Neural progenitor cell (in vitro differentiated cells): ENCODE data around the gene NKAIN1. TPM values are rescaled to one million over a fixed set of nuclear protein-coding genes. Genes with fewer than 3 reads are reported as not detected.

Source experiments
- DNase-seq: peaks from one replicate; pipeline ENCODE4 v3.0.0-alpha.2; 2016; ENCODE audit warnings: low spot score
- H2AFZ ChIP-seq: fragments of 200-600 bp; sonication (generic); replicated peaks from 2 replicates; pipeline ENCODE4 v1.6.1; 2016; ENCODE audit warnings: antibody characterized with exemption
- H3F3A ChIP-seq: fragments of 200-600 bp; sonication (generic); 2 replicates; pipeline ENCODE4 v1.6.1; 2016; ENCODE audit warnings: antibody characterized with exemption, low read depth
- H3K27ac ChIP-seq: fragments of 200-600 bp; sonication (generic); 2 replicates; pipeline ENCODE4 v1.5.1; 2016; ENCODE audit warnings: mild to moderate bottlenecking
- H3K27me3 ChIP-seq: fragments of 200-600 bp; sonication (generic); 2 replicates; pipeline ENCODE4 v1.6.1; 2016; ENCODE audit warnings: mild to moderate bottlenecking, moderate library complexity
- H3K36me3 ChIP-seq: fragments of 200-600 bp; sonication (generic); 2 replicates; pipeline ENCODE4 v1.5.1; 2016
- H3K4me1 ChIP-seq: fragments of 200-600 bp; sonication (generic); 2 replicates; pipeline ENCODE4 v1.6.1; 2016; ENCODE audit warnings: mixed run types
- H3K4me2 ChIP-seq: fragments of 200-600 bp; sonication (generic); 2 replicates; pipeline ENCODE4 v1.6.1; 2016
- H3K4me3 ChIP-seq: fragments of 200-600 bp; sonication (generic); 2 replicates; pipeline ENCODE4 v1.5.1; 2016
- H3K79me2 ChIP-seq: fragments of 200-600 bp; sonication (generic); 2 replicates; pipeline ENCODE4 v1.6.1; 2016; ENCODE audit warnings: low read depth
- H3K9ac ChIP-seq: fragments of 200-600 bp; sonication (generic); 2 replicates; pipeline ENCODE4 v1.6.1; 2016
- H3K9me3 ChIP-seq: fragments of 200-600 bp; sonication (generic); 2 replicates; pipeline ENCODE4 v1.5.1; 2016; ENCODE audit warnings: low read depth
- H4K20me1 ChIP-seq: fragments of 200-600 bp; sonication (generic); 2 replicates; pipeline ENCODE4 v1.6.1; 2016; ENCODE audit warnings: low read depth
- H3K27ac Mint-ChIP-seq: 3 replicates; pipeline ENCODE4 v1.8.0; 2021; ENCODE audit warnings: mixed read lengths
- H3K27me3 Mint-ChIP-seq: 2 replicates; pipeline ENCODE4 v1.8.0; 2022; ENCODE audit warnings: low read depth, mild to moderate bottlenecking, inconsistent platforms, moderate library complexity, mixed read lengths; ENCODE audit not compliant: insufficient read depth
- H3K36me3 Mint-ChIP-seq: 3 replicates; pipeline ENCODE4 v1.8.0; 2021; ENCODE audit warnings: mixed read lengths
- H3K4me1 Mint-ChIP-seq: 3 replicates; pipeline ENCODE4 v1.8.0; 2021; ENCODE audit warnings: mixed read lengths
- H3K4me3 Mint-ChIP-seq: 3 replicates; pipeline ENCODE4 v1.8.0; 2021; ENCODE audit warnings: mild to moderate bottlenecking, moderate library complexity, mixed read lengths
- H3K9me3 Mint-ChIP-seq: 3 replicates; pipeline ENCODE4 v1.8.0; 2020; ENCODE audit warnings: mixed read lengths
- CTCF ChIP-seq: fragments of 200-600 bp; sonication (generic); IDR thresholded peaks from 2 replicates; pipeline ENCODE4 v1.5.1; 2017; ENCODE audit warnings: antibody characterized with exemption, mild to moderate bottlenecking
- EZH2 ChIP-seq: fragments of 200-600 bp; sonication (generic); IDR thresholded peaks from 2 replicates; pipeline ENCODE4 v1.6.1; 2017; ENCODE audit warnings: antibody characterized with exemption, mild to moderate bottlenecking, moderate library complexity
- EZH2phosphoT487 ChIP-seq: fragments of 200-600 bp; sonication (generic); IDR thresholded peaks from 2 replicates; pipeline ENCODE4 v1.6.1; 2017; ENCODE audit warnings: antibody characterized with exemption
- total RNA-seq: library from RNA; depleted of rRNA; stranded (reverse); fragments of >200 nt; gene quantifications from 2 replicates; pipeline ENCODE4 v1.2.3, GENCODE V29; 2015; ENCODE audit warnings: low replicate concordance

NKAIN1 gene
- total RNA-seq, 1 donor from 2014 or later, result 14.5 TPM

GRCh38 chr1:31273619-31274018, 33.9 kb upstream of the NKAIN1 start:
- no peak overlapping the region for H3K9ac ChIP-seq
- no peaks in the 10 kb centered on the region for H3K27me3 ChIP-seq
- peaks cover 23% of the 10 kb centered on the region for H3K36me3 ChIP-seq
- Mint-ChIP-seq H3K27me3 (no peaks in the 10 kb centered on the region), H3K27ac (no peak overlapping the region), H3K4me1 (no peaks in the 10 kb centered on the region), H3K9me3 (no peaks in the 10 kb centered on the region), H3K4me3 (no peak overlapping the region), H3K36me3 (peaks cover 41% of the 10 kb centered on the region)
- H3K79me2 ChIP-seq, result peaks cover 47% of the 10 kb centered on the region
- no peak overlapping the region for H3K4me2 ChIP-seq
- TF ChIP-seq EZH2 (no peak), CTCF (no peak), EZH2phosphoT487 (no peak)
- no peak for DNase-seq
- H2AFZ ChIP-seq, result no peak overlapping the region
- H3K4me3 ChIP-seq, result no peak overlapping the region
- peaks cover 25% of the 10 kb centered on the region for H4K20me1 ChIP-seq
- no peaks in the 10 kb centered on the region for H3K9me3 ChIP-seq
- H3K27ac ChIP-seq, result no peak overlapping the region
- peaks cover 9% of the 10 kb centered on the region for H3F3A ChIP-seq
- no peaks in the 10 kb centered on the region for H3K4me1 ChIP-seq

GRCh38 chr1:31272369-31272768, 32.7 kb upstream of the NKAIN1 start:
- Mint-ChIP-seq H3K4me3 (no peak overlapping the region), H3K36me3 (peaks cover 36% of the 10 kb centered on the region)
- H3K4me1 ChIP-seq, result no peaks in the 10 kb centered on the region

GRCh38 chr1:31266547-31266946, 26.9 kb upstream of the NKAIN1 start:
- Mint-ChIP-seq H3K4me3 (no peak overlapping the region), H3K27me3 (no peaks in the 10 kb centered on the region), H3K4me1 (no peaks in the 10 kb centered on the region), H3K9me3 (no peaks in the 10 kb centered on the region), H3K27ac (no peak overlapping the region), H3K36me3 (peaks cover 37% of the 10 kb centered on the region)
- Histone ChIP-seq H3K79me2 (no peaks in the 10 kb centered on the region), H3K4me3 (no peak overlapping the region), H3K9me3 (no peaks in the 10 kb centered on the region), H3K9ac (no peak overlapping the region), H2AFZ (no peak overlapping the region), H3F3A (peaks cover 27% of the 10 kb centered on the region), H3K4me2 (peak overlapping the region; percentile 59), H3K27ac (peak overlapping the region; percentile 63), H4K20me1 (peaks cover 26% of the 10 kb centered on the region), H3K36me3 (peaks cover 20% of the 10 kb centered on the region), H3K27me3 (no peaks in the 10 kb centered on the region), H3K4me1 (peaks cover 16% of the 10 kb centered on the region)
- TF ChIP-seq EZH2phosphoT487 (no peak), EZH2 (no peak)
- DNase-seq, result no peak

More at GRCh38 chr1:31272369-31272768, 32.7 kb upstream of the NKAIN1 start:
- H3K4me2 ChIP-seq, result no peak overlapping the region
- H3F3A ChIP-seq, result peaks cover 10% of the 10 kb centered on the region
- no peak overlapping the region for H3K27ac Mint-ChIP-seq
- peaks cover 34% of the 10 kb centered on the region for H3K79me2 ChIP-seq
- no peaks in the 10 kb centered on the region for H3K27me3 Mint-ChIP-seq
- TF ChIP-seq CTCF, result no peak
- no peak for TF ChIP-seq EZH2phosphoT487
- no peak for TF ChIP-seq EZH2
- no peak overlapping the region for H3K9ac ChIP-seq
- DNase-seq, result no peak
- H2AFZ ChIP-seq, result no peak overlapping the region
- H3K4me3 ChIP-seq, result no peak overlapping the region
- no peaks in the 10 kb centered on the region for H3K4me1 Mint-ChIP-seq
- H3K9me3 ChIP-seq, result no peaks in the 10 kb centered on the region
- H3K9me3 Mint-ChIP-seq, result no peaks in the 10 kb centered on the region
- H3K27ac ChIP-seq, result peak overlapping the region; percentile 3
- H3K36me3 ChIP-seq, result peaks cover 17% of the 10 kb centered on the region
- no peaks in the 10 kb centered on the region for H3K27me3 ChIP-seq
- H4K20me1 ChIP-seq, result peaks cover 26% of the 10 kb centered on the region

GRCh38 chr1:31264790-31265386, 25.2 kb upstream of the NKAIN1 start:
- Mint-ChIP-seq H3K4me1 (no peaks in the 10 kb centered on the region), H3K36me3 (peaks cover 28% of the 10 kb centered on the region), H3K27ac (no peak overlapping the region), H3K27me3 (no peaks in the 10 kb centered on the region), H3K4me3 (no peak overlapping the region), H3K9me3 (no peaks in the 10 kb centered on the region)
- Histone ChIP-seq H3K4me2 (no peak overlapping the region), H3F3A (peaks cover 18% of the 10 kb centered on the region), H3K79me2 (no peaks in the 10 kb centered on the region), H2AFZ (no peak overlapping the region), H3K27me3 (no peaks in the 10 kb centered on the region), H3K9me3 (no peaks in the 10 kb centered on the region), H3K36me3 (peaks cover 22% of the 10 kb centered on the region), H3K4me1 (peaks cover 16% of the 10 kb centered on the region), H3K27ac (no peak overlapping the region), H3K4me3 (no peak overlapping the region), H3K9ac (no peak overlapping the region), H4K20me1 (peaks cover 26% of the 10 kb centered on the region)
- no peak for DNase-seq
- TF ChIP-seq EZH2 (no peak), EZH2phosphoT487 (no peak), CTCF (no peak)
